ENCODE results near the gene MGMT.

The MGMT gene

GRCh38 chr10:129544205-129545202 lies 77.5 kb downstream of the MGMT start:
- no peak for DNase-seq (ENCODE audit: low spot score)
- no peak for TF ChIP-seq CTCF (IDR thresholded peaks at IDR 0.05; ENCODE audit: extremely low read depth, missing control alignments)

GRCh38 chr10:129545261-129545660 lies 78.2 kb downstream of the MGMT start:
- TF ChIP-seq CTCF (IDR thresholded peaks at IDR 0.05; ENCODE audit: extremely low read depth, missing control alignments) = no peak
- no peak for DNase-seq (ENCODE audit: low spot score)

- no peak for DNase-seq (ENCODE audit: low spot score)
These were observed 79.1 kb downstream of the MGMT start for GRCh38 chr10:129546106-129546505.

GRCh38 chr10:129547608-129548007 lies 80.6 kb downstream of the MGMT start:
- no peak for DNase-seq (ENCODE audit: low spot score)
- no peak for TF ChIP-seq CTCF (IDR thresholded peaks at IDR 0.05; ENCODE audit: extremely low read depth, missing control alignments)

More at GRCh38 chr10:129546106-129546505, 79.1 kb downstream of the MGMT start:
- no peak for TF ChIP-seq CTCF (IDR thresholded peaks at IDR 0.05; ENCODE audit: extremely low read depth, missing control alignments)

- no peak for DNase-seq (ENCODE audit: low spot score)
- TF ChIP-seq CTCF (IDR thresholded peaks at IDR 0.05; ENCODE audit: extremely low read depth, missing control alignments) = no peak
These were observed 81.6 kb downstream of the MGMT start for GRCh38 chr10:129548600-129548999.

DNA sequence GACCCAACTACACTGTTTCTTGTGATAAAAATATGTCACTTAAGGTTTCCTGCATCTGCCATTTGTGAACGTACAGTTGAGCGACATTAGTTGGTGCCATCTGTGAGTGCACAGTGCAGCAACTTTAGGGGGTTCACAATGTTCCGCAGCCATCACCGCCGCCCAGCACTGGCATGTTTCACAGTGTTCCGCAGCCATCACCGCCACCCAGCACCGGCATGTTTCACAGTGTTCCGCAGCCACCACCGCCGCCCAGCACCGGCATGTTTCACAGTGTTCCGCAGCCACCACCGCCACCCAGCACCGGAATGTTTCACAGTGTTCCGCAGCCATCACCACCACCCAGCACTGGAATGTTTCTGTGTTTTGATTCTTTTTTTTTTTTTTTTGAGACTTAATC lies 83.0 kb downstream of the MGMT start:
- TF ChIP-seq CTCF (IDR thresholded peaks at IDR 0.05; ENCODE audit: extremely low read depth, missing control alignments) = no peak
- DNase-seq (ENCODE audit: low spot score) = no peak

DNA sequence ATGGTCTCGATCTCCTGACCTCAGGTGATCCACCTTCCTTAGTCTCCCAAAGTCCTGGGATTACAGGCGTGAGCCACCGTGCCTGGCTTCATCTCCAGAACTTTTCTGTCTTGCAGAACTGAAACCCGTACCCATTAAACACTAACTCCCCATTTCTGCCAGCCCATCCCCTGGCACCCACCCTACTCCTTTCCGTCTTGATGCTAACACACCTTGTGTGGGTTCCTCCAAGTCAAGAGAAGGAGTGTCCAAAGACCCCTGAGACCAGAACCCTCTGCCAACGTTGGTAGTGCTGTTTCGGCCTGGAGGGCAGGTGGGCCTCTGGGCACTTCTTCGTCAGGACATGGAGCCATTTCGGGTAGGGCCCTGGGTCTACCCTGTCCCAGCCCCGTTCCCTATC lies 83.6 kb downstream of the MGMT start:
- TF ChIP-seq CTCF (IDR thresholded peaks at IDR 0.05; ENCODE audit: extremely low read depth, missing control alignments) = no peak
- DNase-seq (ENCODE audit: low spot score) = no peak

Data from GM20000 (cell line).